IMR-90 (cell line): ENCODE measurements around the gene ZNF611. TPM values are rescaled to one million over a fixed set of nuclear protein-coding genes. Genes with fewer than 3 reads are reported as not detected.

Experiments
- ATAC-seq: fragments of 200-7000 bp; cut with Tn5 transposase; 2 replicates; pipeline ENCODE4 v1.9.1; 2020; ENCODE audit warnings: low read depth, mild to moderate bottlenecking, moderate library complexity
- BruUV-seq: library from RNA; stranded (reverse); fragments of 400-500 nt; replicated peaks from 2 replicates; lab custom pipeline; 2021; lab: Mats Ljungman, UMichigan
- CTCF ChIA-PET: fragments of 300-600 bp; formaldehyde crosslinking; extraction: SDS; loops from one replicate; lab custom pipeline; 2021; ENCODE audit warnings: antibody characterized with exemption; lab: Yijun Ruan, JAX
- POLR2A ChIA-PET: fragments of 300-600 bp; sonication (Branson Sonifier 250); formaldehyde crosslinking; loops from one replicate; lab custom pipeline; 2022; ENCODE audit warnings: antibody characterized with exemption; ENCODE audit not compliant: unreplicated experiment; lab: Charles Lee
- DNase-seq: peaks from one replicate; pipeline ENCODE4 v3.0.0; 2013
- H2AFZ ChIP-seq: replicated peaks from 2 replicates; pipeline ENCODE3; 2013; ENCODE audit warnings: low read length, mild to moderate bottlenecking; ENCODE audit not compliant: poor library complexity
- H2AK5ac ChIP-seq: 2 replicates; pipeline ENCODE4 v1.6.1; 2013; ENCODE audit warnings: low read depth, low read length, inconsistent platforms
- H2AK9ac ChIP-seq: replicated peaks from 2 replicates; pipeline ENCODE3; 2013; ENCODE audit warnings: mild to moderate bottlenecking, low read depth, low read length, moderate library complexity; ENCODE audit not compliant: poor library complexity
- H2BK120ac ChIP-seq: 2 replicates; pipeline ENCODE4 v1.6.1; 2013; ENCODE audit warnings: low read depth, low read length, inconsistent platforms
- H2BK15ac ChIP-seq: 3 replicates; pipeline ENCODE4 v1.6.1; 2013; ENCODE audit warnings: low read depth, low read length, inconsistent platforms
- H2BK20ac ChIP-seq: 2 replicates; pipeline ENCODE4 v1.6.1; 2013; ENCODE audit warnings: low read depth, mild to moderate bottlenecking, inconsistent platforms, low read length, moderate library complexity
- H2BK5ac ChIP-seq: 2 replicates; pipeline ENCODE4 v1.6.1; 2013; ENCODE audit warnings: mild to moderate bottlenecking, low read depth, low read length, inconsistent platforms; ENCODE audit not compliant: poor library complexity, severe bottlenecking
- H3K14ac ChIP-seq: replicated peaks from 2 replicates; pipeline ENCODE4 v1.6.1; 2013; ENCODE audit warnings: low read depth, low read length, inconsistent platforms
- H3K18ac ChIP-seq: 2 replicates; pipeline ENCODE4 v1.6.1; 2013; ENCODE audit warnings: low read depth, low read length, control low read depth
- H3K23ac ChIP-seq: 2 replicates; pipeline ENCODE4 v1.6.1; 2013; ENCODE audit warnings: low read depth, low read length, inconsistent platforms
- H3K27ac ChIP-seq: 2 replicates; pipeline ENCODE4 v1.5.1; 2013; ENCODE audit warnings: mild to moderate bottlenecking, control low read depth, low read length; ENCODE audit not compliant: insufficient read depth
- H3K27me3 ChIP-seq: 2 replicates; pipeline ENCODE4 v1.6.1; 2013; ENCODE audit warnings: low read length; ENCODE audit not compliant: control insufficient read depth, insufficient read depth
- H3K36me3 ChIP-seq: 2 replicates; pipeline ENCODE4 v1.6.1; 2013; ENCODE audit warnings: low read length, mixed read lengths; ENCODE audit not compliant: control insufficient read depth, insufficient read depth
- H3K4ac ChIP-seq: 2 replicates; pipeline ENCODE4 v1.6.1; 2013; ENCODE audit warnings: low read depth, low read length, inconsistent platforms
- H3K4me1 ChIP-seq: 2 replicates; pipeline ENCODE4 v1.6.1; 2013; ENCODE audit warnings: low read length, mixed read lengths; ENCODE audit not compliant: control insufficient read depth, insufficient read depth
- H3K4me2 ChIP-seq: 2 replicates; pipeline ENCODE4 v1.6.1; 2013; ENCODE audit warnings: low read depth, mild to moderate bottlenecking, control low read depth, low read length, moderate library complexity
- H3K4me3 ChIP-seq: 2 replicates; pipeline ENCODE4 v1.5.1; 2013; ENCODE audit warnings: low read depth, mild to moderate bottlenecking, control low read depth, low read length, moderate library complexity; ENCODE audit not compliant: insufficient read depth
- H3K56ac ChIP-seq: 2 replicates; pipeline ENCODE4 v1.6.1; 2013; ENCODE audit warnings: low read length, inconsistent platforms; ENCODE audit not compliant: insufficient read depth; ENCODE audit errors: extremely low read depth
- H3K79me1 ChIP-seq, 2 experiments: 2 replicates each; pipeline ENCODE4 v1.6.1; 2013; ENCODE audit warnings: low read length in 2 of 2, inconsistent platforms in 1 of 2, low read depth in 1 of 2
- H3K9ac ChIP-seq: 2 replicates; pipeline ENCODE4 v1.6.1; 2013; ENCODE audit warnings: low read depth, low read length, control low read depth
- H3K9me1 ChIP-seq: 2 replicates; pipeline ENCODE4 v1.6.1; 2013; ENCODE audit warnings: low read length, inconsistent platforms; ENCODE audit not compliant: insufficient read depth
- H3K9me3 ChIP-seq: 2 replicates; pipeline ENCODE4 v1.6.1; 2013; ENCODE audit warnings: low read length; ENCODE audit not compliant: control insufficient read depth, insufficient read depth
- H4K20me1 ChIP-seq: 2 replicates; pipeline ENCODE4 v1.6.1; 2013; ENCODE audit warnings: low read length, inconsistent platforms; ENCODE audit not compliant: insufficient read depth
- H4K5ac ChIP-seq: 2 replicates; pipeline ENCODE4 v1.6.1; 2013; ENCODE audit warnings: mild to moderate bottlenecking, low read depth, low read length, control low read depth
- H4K8ac ChIP-seq, 2 experiments: 2 replicates each; pipeline ENCODE4 v1.6.1; 2013; ENCODE audit warnings: low read depth in 2 of 2, low read length in 2 of 2, control low read depth in 1 of 2, inconsistent platforms in 1 of 2
- H4K91ac ChIP-seq: 2 replicates; pipeline ENCODE4 v1.6.1; 2013; ENCODE audit warnings: low read depth, low read length, inconsistent platforms; ENCODE audit not compliant: insufficient read depth
- BHLHE40 ChIP-seq: fragments of 150-350 bp; IDR thresholded peaks from 2 replicates; pipeline ENCODE4 v1.6.1; 2016; ENCODE audit warnings: mild to moderate bottlenecking, low read depth, low read length
- CEBPB ChIP-seq: IDR thresholded peaks from 2 replicates; pipeline ENCODE4 v1.6.1; 2012; ENCODE audit warnings: low read depth, low read length, improper control_type of control experiment
- ELK1 ChIP-seq: fragments of 150-350 bp; IDR thresholded peaks from 2 replicates; pipeline ENCODE4 v1.6.1; 2016; ENCODE audit warnings: low read depth, mild to moderate bottlenecking, low read length, moderate library complexity, borderline replicate concordance
- FOS ChIP-seq: fragments of 150-350 bp; IDR thresholded peaks from 2 replicates; pipeline ENCODE4 v1.6.1; 2016; ENCODE audit warnings: low read depth, low read length
- MAFK ChIP-seq: IDR thresholded peaks from 2 replicates; pipeline ENCODE4 v1.6.1; 2012; ENCODE audit warnings: low read depth, low read length, improper control_type of control experiment
- MAZ ChIP-seq: IDR thresholded peaks from 2 replicates; pipeline ENCODE4 v1.6.1; 2012; ENCODE audit warnings: low read depth, mild to moderate bottlenecking, low read length, improper control_type of control experiment, moderate library complexity, borderline replicate concordance
- MXI1 ChIP-seq: IDR thresholded peaks from 2 replicates; pipeline ENCODE4 v1.6.1; 2012; ENCODE audit warnings: low read depth, mild to moderate bottlenecking, low read length, moderate library complexity, borderline replicate concordance
- NFE2L2 ChIP-seq: fragments of 150-350 bp; IDR thresholded peaks from 2 replicates; pipeline ENCODE4 v1.6.1; 2016; ENCODE audit warnings: low read depth, mild to moderate bottlenecking, low read length
- POLR2A ChIP-seq: IDR thresholded peaks from 2 replicates; pipeline ENCODE4 v1.6.1; 2012; ENCODE audit warnings: mild to moderate bottlenecking, low read depth, low read length
- RAD21 ChIP-seq: IDR thresholded peaks from 2 replicates; pipeline ENCODE4 v1.6.1; 2012; ENCODE audit warnings: low read length, improper control_type of control experiment
- WGBS, 2 experiments: methylation state at CpG; one replicate each; pipeline versions ENCODE4 v1.1.5 to v1.1.7; 2013; ENCODE audit warnings: missing lambda C conversion rate in 2 of 2; ENCODE audit not compliant: insufficient read length in 1 of 2; ENCODE audit errors: extremely low coverage in 2 of 2; 5-methylcytosine and 5-hydroxymethylcytosine counted together
- dilution Hi-C: fragments of 300-500 bp; cut with HindIII; formaldehyde crosslinking; loops from one replicate; pipeline ENCODE4 v1.14.3; 2018; ENCODE audit warnings: low sequenced_read_pairs; ENCODE audit not compliant: unreplicated experiment
- in situ Hi-C: fragments of 300-500 bp; cut with MboI; formaldehyde crosslinking; loops from 3 replicates; pipeline ENCODE4 v1.14.3; 2019; ENCODE audit warnings: low sequenced_read_pairs, inconsistent platforms, mixed read lengths
- intact Hi-C: fragments of 100-400 bp; cut with micrococcal nuclease; formaldehyde crosslinking; loops from 2 replicates; pipeline ENCODE4 v1.10.0; 2022
- polyA plus RNA-seq, 3 experiments: library from polyadenylated mRNA; depleted of rRNA; stranded (reverse); fragments of >200 nt; gene quantifications; 2 replicates each; pipeline ENCODE4 v1.2.3, GENCODE V29; 2012; ENCODE audit warnings: low replicate concordance in 1 of 3
- total RNA-seq: library from RNA; depleted of rRNA; stranded (reverse); fragments of >200 nt; gene quantifications from 2 replicates; pipeline ENCODE4 v1.2.3, GENCODE V29; 2012

Gene ZNF611
- total and polyA plus RNA-seq, 2 of the 4 experiments (the other 2 are of a cell fraction) = 3.8 to 8.8 TPM

GRCh38 chr19:52739576-52739975 lies 4.7 kb upstream of the ZNF611 start:
- CTCF ChIA-PET = no interaction called here
- Histone ChIP-seq H3K4ac (no peak overlapping the region), H2BK120ac (no peak overlapping the region), H2BK15ac (no peak overlapping the region), H3K27ac (no peak overlapping the region), H3K56ac (no peak overlapping the region), H3K36me3 (no peaks in the 10 kb centered on the region), H2BK5ac (no peak overlapping the region), H2BK20ac (no peak overlapping the region), H3K79me1 (no peaks in the 10 kb centered on the region), H3K23ac (no peak overlapping the region), H4K5ac (no peak overlapping the region), H3K9me3 (no peaks in the 10 kb centered on the region; the same call in 1 of the 2 replicates), H2AK9ac (no peak overlapping the region), H3K27me3 (no peaks in the 10 kb centered on the region), H3K4me3 (no peak overlapping the region), H3K4me2 (no peak overlapping the region), H2AFZ (no peak overlapping the region), H3K4me1 (no peaks in the 10 kb centered on the region), H4K8ac (no peak overlapping the region), H3K9me1 (no peaks in the 10 kb centered on the region), H2AK5ac (no peak overlapping the region), H3K14ac (no peak overlapping the region), H3K18ac (no peak overlapping the region), H3K9ac (no peak overlapping the region), H4K20me1 (no peaks in the 10 kb centered on the region), H4K91ac (no peak overlapping the region)
- TF ChIP-seq MAZ = no peak
- TF ChIP-seq FOS = no peak
- no peak for TF ChIP-seq MXI1
- no peak for TF ChIP-seq POLR2A
- no peak for TF ChIP-seq BHLHE40
- TF ChIP-seq MAFK = no peak
- no peak for TF ChIP-seq RAD21
- no peak for TF ChIP-seq CEBPB
- no peak for TF ChIP-seq ELK1
- no peak for TF ChIP-seq NFE2L2
- WGBS, 2 experiments = no CpG with 5 or more reads among the region's 14 CpGs
- in situ Hi-C loops = no loop called here
- no peak for ATAC-seq
- intact Hi-C loops = no loop called here
- dilution Hi-C loops = no loop called here
- no TSS peak for BruUV-seq
- no peak for DNase-seq
- POLR2A ChIA-PET = no interaction called here
